Measurements from ENCODE around the gene TRIM40.

Gene TRIM40, protein sequence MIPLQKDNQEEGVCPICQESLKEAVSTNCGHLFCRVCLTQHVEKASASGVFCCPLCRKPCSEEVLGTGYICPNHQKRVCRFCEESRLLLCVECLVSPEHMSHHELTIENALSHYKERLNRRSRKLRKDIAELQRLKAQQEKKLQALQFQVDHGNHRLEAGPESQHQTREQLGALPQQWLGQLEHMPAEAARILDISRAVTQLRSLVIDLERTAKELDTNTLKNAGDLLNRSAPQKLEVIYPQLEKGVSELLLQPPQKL

DNA sequence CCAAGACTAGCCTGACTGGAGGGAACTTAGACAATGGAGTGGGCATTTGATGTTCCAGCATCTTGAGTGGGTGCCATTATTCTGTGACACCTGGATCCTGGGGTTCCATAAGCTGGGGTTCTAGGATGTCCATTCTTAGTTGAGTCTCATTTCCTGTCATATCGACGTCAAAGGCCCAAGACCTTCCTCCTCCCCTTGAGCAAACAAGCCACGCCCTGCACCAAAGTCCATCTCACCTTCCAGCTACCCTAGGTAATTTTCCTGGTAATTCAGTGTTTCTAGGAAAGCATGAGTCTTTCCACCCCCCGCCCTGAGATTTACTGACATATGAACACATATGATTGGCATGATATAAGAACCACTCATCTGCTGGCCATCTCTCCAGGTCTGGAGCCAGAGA lies at the start of gene TRIM40:
Gene TRIM40 (plus strand): TSS at position 384 of the 400 bp plus-strand sequence. CDS start 897 bp downstream, outside the sequence.
- DNase-seq (ENCODE audit: low spot score): no peak

DNA sequence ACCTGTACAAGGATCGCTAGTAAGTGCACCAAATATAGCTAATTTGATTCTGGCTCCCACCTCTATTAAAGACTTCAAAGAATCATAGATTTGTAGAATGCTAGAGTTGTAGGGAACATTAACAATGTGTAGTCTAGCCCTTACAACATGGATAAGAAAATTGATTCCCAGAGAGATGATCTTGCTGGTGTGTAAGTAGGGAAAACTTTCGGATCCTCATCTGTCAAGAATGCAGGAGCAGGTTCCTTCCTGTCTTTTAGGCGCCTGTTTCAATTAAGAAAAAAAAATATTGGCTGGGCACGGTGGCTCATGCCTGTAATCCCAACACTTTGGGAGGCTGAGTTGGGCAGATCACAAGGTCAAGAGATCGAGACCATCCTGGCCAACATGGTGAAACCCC lies 48.1 kb upstream of the TRIM40 start:
- DNase-seq (ENCODE audit: low spot score): no peak

DNA sequence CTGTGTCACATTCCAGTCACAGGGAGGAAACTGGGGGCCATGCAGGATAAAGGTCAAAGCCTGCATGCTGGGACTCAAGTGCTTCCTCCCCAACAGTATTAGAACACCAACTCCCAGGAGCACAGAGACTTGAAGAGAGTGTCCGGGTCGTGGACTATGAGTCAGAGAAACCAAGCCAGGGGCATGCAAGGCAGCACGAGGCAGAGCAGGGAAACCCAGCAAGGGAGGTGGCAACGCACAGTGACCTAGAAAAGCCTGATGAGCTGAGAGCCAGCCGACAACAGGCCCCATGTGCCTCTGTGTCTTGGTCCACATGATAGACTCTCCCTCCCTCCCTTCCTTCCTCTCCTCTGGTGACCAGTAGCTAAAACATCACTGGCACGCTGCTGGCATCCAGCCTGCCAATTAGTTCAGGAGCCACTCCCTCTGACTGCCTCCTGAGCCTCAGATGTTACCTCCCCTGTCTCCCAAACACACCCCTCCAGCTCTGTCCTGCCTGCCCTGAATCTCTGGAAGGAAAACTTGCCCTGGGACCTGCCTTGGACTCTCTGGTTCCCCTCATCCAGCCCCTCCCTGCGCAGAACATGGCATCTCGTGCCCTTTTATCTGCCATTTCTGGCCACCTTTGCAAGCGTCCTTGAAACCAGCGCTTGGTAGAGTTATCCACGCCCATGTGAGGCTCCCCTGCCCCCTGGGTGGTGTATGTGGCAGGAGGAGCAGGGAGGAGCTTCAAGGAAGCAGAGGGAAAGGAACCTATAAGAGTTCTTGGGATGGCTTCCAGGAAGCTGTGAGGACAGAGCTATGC lies 44.2 kb upstream of the TRIM40 start:
- DNase-seq (ENCODE audit: low spot score): peak; percentile 71

DNA sequence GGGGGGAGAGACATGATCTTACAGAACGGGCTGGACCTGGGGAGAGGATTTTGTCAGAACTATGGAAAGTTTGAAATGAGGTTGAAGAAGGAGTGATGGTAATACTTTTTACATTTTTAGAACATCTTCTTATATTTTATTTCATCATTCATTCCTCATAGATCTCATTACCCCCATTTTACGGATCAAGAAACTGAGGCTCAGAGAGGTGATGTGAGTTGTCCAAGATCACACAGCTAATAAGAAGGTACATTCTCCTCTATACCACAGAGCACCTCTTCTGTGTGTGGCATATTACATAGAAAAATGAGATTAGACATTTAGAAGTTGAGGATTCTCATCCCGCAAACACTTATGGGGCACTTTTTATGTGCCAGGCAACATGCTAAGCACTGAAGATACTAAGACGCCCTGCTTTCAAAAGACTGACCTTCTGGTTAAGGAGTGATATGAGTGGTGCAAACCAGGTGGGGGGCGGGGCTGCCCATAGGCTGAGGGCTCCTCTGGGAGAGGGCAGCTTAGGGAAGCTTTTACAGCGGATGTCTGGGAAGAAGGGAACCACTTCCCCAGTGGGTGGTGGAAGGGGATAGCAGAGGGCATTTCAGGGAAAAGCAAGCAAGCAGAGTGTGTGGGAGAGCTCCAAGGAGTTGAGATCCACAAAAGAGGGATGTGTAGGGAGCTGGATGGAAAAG lies 42.9 kb upstream of the TRIM40 start:
- DNase-seq (ENCODE audit: low spot score): no peak

DNA sequence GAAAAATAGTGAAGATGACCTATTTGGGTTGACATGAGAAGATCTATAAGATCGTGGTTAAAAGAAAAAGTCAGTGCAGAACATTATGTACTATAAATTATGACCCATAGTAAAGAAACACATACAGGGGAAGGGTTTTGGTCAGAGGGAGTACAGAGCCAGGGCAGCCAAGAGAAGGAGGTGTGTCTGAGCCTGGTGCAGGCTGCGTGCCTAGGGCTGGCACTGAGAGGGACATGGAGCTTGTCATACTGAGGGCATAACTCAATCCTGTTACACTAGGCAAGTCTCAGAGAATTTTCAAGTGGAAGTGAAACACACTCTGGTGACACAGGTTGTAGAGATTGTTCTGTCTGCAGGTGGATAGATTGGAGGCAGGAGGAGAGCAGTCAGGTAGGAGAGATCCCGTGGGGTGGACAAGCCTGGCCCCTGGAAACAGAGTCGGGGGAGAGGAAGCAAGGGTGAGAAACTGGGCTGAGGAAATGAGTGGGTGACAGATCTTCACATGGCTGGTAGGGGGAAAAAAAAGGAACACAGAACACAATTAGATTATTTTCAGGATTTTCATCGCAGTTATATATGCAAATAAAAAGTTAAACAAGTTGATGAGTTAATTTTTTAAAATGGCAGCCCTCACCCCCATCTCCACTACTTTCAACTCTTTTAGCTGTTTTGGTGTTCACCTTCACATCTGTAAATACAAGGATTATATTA lies 41.8 kb upstream of the TRIM40 start:
- DNase-seq (ENCODE audit: low spot score): no peak

DNA sequence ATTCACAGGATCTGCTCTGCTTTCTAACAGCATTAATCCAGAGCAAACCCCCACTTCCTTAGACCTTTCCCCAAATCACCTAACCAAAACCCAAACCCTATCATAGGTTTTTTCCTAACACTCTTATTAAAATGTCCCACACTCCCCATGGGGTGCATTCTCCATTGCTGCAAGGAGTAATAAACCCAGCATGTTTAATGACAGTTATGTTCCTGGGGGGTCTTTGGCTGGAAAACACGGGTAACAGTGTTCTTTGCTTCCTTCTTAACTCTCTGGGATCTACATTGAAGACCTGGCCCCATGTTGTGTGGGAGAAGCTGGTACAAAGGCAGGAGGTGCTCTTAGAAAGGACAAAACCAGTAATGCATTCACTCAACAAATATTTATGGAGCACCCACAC lies 39.1 kb upstream of the TRIM40 start:
- no peak for DNase-seq (ENCODE audit: low spot score)

DNA sequence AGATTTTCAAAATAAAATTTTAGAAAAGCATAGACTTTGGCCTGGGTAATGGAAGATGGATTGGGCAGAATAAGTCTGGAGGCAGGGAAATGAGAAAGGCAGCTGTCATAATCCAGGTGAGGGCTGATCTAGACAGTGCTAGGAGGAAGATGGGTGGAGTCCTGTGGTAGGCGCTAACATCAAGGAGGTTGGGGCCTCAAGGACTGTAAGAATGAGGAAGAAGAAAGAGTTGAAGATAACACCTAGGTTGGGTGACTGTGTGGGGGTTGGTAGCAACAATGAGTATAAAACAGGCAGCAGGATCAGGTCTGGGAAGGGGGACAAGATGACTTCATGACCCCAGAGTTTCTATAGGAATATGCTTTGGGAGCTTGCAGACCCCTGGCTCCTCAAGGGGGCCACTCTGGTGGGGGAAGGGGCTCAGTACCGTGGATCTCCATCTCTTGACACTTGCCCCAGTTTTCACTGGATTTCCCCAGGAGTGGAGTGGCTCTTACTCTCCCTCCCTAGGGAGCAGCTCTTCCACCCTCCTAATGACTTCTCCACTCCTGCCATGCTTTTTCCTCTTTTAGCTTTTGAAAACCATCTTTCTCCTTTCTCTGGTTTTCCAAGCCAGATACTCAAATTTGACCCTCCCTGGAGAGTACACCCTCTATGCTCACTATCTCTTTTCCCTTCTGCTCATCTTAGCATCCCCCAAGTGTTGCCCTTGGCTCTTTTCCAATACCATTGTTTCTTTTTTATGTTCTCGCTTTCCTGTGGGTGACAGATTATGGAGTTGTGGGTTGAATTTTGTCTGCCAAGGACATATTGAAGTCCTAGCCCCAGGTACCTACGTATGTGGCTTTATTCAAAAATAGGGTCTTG lies 37.8 kb upstream of the TRIM40 start:
- DNase-seq (ENCODE audit: low spot score): no peak

DNA sequence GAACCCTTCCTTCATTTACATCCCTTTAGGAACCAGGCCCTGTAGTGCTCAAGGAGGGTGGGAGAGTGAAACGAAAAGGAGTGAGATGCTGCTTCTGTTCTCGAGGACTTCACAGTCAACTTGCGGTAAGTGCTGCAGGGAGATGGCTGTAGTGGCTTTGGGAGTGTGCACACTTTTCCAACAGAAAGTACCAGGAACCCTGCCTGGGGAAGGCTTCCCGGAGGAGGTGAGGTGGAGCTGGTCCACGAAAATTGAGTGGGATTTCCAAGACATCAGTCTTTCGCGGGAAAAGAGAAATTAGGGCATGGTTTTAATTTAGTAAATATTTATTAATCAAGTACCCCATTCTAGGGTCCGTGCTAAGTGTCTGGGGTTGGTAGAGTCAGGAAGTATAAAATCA lies 35.8 kb upstream of the TRIM40 start:
- DNase-seq (ENCODE audit: low spot score): no peak

DNA sequence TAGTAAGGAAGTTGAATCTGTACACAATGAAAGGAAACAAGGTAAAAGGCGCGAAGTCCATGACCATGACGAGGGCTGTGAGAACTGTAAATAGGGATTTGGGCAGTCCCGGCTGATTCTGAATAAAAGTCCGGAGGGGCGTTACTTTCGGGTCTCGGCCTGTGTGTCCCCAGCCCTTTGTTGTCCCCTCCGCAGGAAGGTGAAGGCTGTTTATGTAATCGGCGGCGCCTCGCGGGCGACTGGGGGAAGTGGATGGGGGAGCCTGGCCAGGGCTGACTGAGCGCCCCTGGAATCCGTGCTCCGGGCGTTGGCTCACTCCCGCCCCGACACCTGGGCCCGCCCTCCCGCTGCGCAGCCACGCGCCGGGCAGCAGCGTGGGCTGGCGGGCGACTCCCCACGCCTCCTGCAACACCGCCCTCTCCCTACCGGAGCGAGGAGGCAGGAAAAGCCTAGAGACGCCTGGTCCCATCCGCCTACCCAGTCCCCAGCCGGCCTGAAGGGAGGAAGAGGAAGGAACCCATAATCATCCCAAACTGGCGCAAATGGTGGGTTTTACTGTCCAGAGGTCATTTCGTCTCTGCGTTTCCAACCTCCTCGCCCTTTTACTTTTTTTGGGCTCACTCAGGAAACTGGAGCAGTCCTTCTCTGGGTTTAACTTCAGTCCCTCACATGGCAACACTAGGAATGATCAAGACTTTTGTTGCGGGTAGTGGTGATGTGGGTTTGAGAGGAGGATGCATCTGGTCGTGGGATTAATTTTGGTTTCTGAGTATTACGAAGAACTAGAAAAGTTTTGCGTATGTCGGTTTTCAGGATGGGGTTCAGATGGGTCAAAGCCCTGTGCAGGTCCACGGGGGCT lies 35.1 kb upstream of the TRIM40 start:
- DNase-seq (ENCODE audit: low spot score): peak; percentile 42

DNA sequence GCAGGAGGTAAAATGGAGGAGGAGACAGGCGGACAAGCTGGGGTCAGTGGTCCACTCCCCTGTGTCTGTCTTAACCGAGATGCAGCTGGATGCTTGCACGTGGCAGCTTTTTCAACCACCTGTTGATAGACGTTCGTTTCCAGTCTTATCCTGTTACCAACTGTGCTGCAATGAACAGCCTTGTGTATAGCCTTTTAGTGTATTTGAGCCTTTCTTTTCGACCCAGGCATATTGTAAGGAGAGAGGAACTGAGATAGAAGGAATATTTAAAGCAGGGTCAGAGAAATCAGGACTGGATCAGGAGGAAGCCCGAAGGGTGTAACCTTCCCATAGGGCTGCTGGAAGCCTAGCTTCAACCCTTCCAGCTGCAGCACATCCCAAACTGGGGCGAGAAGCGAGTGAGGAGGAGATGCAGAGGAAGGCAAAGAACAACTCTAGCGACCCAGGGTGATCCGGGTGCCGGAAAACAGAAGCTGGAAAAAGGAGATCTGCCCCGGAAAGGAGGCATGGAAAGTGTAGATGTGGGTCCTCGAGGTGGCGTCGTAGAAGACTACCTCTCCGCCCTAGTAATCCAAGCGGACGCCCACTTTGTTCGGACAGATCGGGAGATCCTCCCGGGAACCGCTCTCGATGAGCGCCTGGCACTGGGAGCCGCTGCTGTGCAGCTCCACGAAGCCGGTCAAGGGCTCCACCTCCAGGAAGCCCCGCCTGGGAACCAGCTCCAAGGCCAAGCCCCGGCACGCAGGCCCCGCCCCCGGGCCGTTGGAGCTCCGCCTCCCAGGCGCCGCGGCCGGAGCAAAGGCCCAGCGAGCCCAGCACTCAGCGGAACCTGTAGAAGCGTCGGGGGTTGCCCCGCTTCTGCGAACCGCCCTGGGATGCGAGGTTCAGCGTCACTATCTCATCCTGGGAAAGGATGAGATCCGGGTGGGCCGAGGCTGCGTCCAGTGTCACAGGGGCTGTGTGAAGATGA lies 34.2 kb upstream of the TRIM40 start:
- DNase-seq (ENCODE audit: low spot score): peak; percentile 96

DNA sequence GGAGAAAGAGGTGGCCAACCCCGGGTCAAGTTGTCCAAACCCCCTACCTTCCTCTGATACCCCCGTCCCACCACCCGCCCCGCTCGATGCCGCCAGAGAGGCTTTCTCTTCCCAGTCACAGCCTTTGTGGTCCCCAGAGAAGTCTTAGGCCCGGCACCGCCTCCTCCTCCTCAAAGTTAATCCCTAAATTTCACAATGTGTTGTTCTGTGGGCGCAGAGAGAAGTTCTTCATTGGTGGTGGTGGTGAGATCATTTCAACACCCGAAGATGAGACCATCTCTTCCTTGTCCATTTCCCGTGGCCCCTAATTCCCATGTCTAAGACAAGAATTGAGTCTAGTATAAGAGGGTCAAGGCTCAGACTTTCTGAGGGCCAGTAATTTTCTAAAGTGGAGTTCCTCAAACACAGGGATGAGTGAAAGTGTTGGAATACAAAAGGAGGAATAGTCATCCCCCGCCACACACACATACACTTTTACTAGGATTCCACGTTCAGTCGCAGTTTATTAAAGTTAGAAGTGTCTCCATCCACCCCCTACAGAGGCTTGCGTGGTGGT lies 33.4 kb upstream of the TRIM40 start:
- DNase-seq (ENCODE audit: low spot score): peak; percentile 63

DNA sequence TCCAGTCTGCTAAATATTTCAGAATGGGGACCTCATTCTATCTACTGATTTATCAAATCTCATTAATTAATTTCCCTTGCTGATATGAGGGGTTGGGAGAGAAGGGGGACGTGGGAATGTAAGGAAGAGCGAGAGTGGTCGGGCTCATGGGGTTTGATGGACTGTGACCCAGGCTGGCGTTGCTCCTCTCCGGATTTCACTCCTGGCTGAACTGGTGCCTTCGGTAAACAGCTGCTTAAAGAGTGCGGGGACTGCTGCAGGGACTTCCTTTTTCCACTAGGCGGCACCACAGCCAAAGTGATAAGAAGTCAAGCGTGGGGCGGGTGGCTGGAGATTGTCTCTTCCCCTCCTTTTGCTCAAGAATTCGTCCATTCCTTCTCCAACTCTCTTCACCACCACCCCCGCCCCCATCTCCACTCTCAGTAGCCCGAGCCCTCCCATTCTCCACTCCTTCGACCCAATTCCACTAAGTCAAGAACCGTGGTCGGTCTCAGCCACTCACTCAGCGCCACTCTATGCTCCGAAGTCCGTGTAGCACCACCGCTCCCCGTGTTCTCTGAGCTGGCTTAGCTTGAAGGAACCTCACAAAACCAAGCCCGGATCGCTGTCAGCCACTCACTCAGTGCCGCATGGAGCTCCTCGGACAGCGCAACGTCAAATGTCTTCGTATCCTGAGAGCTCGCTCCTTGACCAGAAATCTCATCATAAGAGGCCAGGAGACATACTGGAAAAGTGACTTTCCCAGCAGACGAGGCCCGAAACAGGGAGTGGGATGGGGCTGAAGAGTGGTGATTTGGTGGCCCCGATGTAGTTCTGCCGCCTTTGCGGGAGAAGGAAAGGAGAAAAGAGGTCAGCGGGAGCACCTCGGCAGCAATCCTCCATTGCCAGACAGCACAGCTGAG lies 32.7 kb upstream of the TRIM40 start:
- peak; percentile 90 for DNase-seq (ENCODE audit: low spot score)

DNA sequence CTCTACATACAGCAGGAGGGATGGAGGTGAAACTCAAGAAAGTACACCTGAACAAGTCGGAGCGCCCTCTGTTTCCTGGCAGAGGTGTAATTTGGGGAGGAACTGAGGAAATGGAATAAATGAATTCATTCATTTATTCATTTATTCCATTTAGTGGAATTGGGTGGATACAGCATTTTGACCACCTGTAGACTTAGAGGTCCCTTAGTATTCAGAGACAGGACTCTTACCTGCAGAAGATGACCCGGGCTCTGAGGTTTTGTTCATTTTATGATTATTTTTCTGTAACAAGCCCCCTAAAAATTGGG lies 32.1 kb upstream of the TRIM40 start:
- no peak for DNase-seq (ENCODE audit: low spot score)

DNA sequence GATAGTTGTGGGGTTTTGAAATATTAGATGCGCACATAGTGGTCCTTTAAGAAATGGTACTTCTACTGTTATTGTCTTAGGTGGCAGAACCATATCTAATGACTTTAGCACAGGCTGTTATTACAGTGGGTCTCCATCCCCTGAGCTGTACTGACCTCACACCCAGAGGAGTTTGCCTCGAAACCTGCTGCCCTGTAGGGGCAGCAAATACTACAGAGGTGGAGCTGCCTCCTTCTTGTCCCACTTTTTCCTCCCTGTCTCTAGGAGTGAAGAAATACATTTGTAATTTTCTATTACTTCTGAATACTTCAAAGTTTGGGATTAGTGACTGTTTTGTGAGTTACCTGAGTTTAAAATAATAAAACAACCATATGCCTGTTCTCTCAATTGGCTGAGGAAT lies 31.3 kb upstream of the TRIM40 start:
- DNase-seq (ENCODE audit: low spot score): no peak

DNA sequence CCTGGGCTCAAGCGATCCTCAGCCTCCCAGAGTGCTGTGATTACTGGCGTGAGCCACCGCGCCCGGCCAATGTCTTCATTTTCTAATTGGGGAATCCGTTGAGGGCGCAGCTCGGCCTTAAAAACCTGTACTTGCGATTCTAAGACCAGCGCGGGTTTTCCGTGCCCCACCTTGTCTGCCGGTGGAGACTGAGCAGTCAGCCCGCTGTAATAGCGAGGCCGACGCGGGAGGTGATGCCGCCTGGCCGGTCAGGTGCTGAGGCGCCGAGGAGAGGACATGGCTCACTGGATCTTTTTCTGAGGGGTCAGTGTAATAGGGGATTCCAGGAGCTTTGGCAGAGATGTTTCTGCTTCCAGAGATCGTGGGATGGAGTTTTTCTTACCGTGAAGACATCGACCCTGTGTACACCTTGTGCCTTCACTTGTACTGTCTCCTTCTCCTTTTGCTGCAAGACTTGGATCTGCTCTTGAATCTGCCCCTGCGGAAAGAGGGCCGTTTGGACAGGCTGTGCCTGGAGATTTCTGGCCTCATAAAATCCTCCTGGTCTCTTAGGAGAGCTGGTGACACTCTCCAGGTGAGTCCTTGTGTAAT lies 24.6 kb upstream of the TRIM40 start:
- DNase-seq (ENCODE audit: low spot score): no peak

DNA sequence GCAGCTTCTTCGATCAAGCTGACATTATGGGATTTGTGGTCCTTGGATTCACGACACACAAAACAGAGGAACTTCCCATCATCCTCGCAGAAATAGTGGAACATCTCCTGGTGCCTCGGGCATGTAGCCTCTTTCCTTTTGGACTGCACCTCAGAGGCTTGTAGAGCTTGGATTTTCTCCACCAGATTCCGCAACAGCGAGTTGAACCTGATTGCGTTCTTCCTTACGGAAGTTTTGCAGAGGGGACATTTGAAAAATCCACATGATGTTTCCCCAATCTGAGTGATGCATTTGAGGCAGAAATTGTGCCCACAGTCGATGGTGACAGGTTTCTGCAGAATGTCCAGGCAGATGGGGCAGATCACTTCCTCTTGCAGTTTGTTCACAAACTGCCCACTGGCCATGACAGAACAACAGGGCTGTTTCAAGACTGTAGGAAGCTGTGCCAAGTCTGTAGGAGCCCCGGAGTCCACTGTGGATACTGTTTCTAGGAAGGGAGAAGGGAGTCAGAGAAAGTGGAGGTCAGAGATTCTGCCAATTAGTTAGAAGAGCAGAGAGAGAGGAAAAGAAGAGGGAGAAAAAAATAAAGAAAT lies 23.4 kb upstream of the TRIM40 start:
- DNase-seq (ENCODE audit: low spot score): no peak

Data from GM03348 (cell line).